ENCODE data around the gene TMEM237.
"Not testable (repeated sequence)": the region's sequence is repeated elsewhere in the genome, so short reads cannot be mapped to it uniquely, and the experiment has no call there.

The TMEM237 gene

GRCh38 chr2:201643216-201643890, at the start of gene TMEM237:
TMEM237 (minus strand) TSS chr2:201643503; CDS start chr2:201643400, 103 bp downstream.
- no peak for DNase-seq

- no peak for DNase-seq
Measured at GRCh38 chr2:201685156-201685555, 41.9 kb upstream of the TMEM237 start.

- DNase-seq, result no peak
Measured at GRCh38 chr2:201680743-201681142, 37.4 kb upstream of the TMEM237 start.

GRCh38 chr2:201678401-201678800, 35.1 kb upstream of the TMEM237 start:
- no peak for DNase-seq

- DNase-seq, result no peak
Measured at GRCh38 chr2:201675454-201675853, 32.2 kb upstream of the TMEM237 start.

GRCh38 chr2:201674794-201675193, 31.5 kb upstream of the TMEM237 start:
- DNase-seq, result no peak

GRCh38 chr2:201674298-201674697, 31.0 kb upstream of the TMEM237 start:
- no peak for DNase-seq

- no peak for DNase-seq
Measured at GRCh38 chr2:201673546-201673945, 30.2 kb upstream of the TMEM237 start.

GRCh38 chr2:201671205-201671604, 27.9 kb upstream of the TMEM237 start:
- not testable (repeated sequence) for DNase-seq

GRCh38 chr2:201669865-201670264, 26.6 kb upstream of the TMEM237 start:
- no peak for DNase-seq

- DNase-seq, result no peak
Measured at GRCh38 chr2:201668402-201668910, 25.2 kb upstream of the TMEM237 start.

GRCh38 chr2:201664334-201664733, 21.0 kb upstream of the TMEM237 start:
- DNase-seq, result no peak

- DNase-seq, result no peak
Measured at GRCh38 chr2:201661366-201661765, 18.1 kb upstream of the TMEM237 start.

- no peak for DNase-seq
Measured at GRCh38 chr2:201660293-201660895, 17.1 kb upstream of the TMEM237 start.

- no peak for DNase-seq
Measured at GRCh38 chr2:201656740-201657139, 13.4 kb upstream of the TMEM237 start.

- no peak for DNase-seq
Measured at GRCh38 chr2:201656102-201656501, 12.8 kb upstream of the TMEM237 start.

- DNase-seq, result no peak
Measured at GRCh38 chr2:201654616-201655384, 11.5 kb upstream of the TMEM237 start.

- no peak for DNase-seq
Measured at GRCh38 chr2:201653221-201653620, 9.9 kb upstream of the TMEM237 start.

GRCh38 chr2:201649442-201649841, 6.1 kb upstream of the TMEM237 start:
- DNase-seq, result no peak

GRCh38 chr2:201647431-201647830, 4.1 kb upstream of the TMEM237 start:
- DNase-seq, result no peak

- no peak for DNase-seq
Measured at GRCh38 chr2:201644001-201644400, 698 bp upstream of the TMEM237 start.

- DNase-seq, result no peak
Measured at GRCh38 chr2:201642579-201643215, 606 bp downstream of the TMEM237 start.

- DNase-seq, result no peak
Measured at GRCh38 chr2:201642086-201642578, 1.2 kb downstream of the TMEM237 start.
